HUES64 (cell line): Measurements from ENCODE around the gene SPATS2L.

ENCODE experiments used
- H3K27ac ChIP-seq: 2 replicates; pipeline ENCODE4 v1.7.0; 2013; ENCODE audit warnings: low read depth, low read length, inconsistent platforms
- H3K27me3 ChIP-seq: 2 replicates; pipeline ENCODE4 v1.6.1; 2013; ENCODE audit warnings: mild to moderate bottlenecking, low read length; ENCODE audit not compliant: insufficient read depth
- H3K36me3 ChIP-seq: 2 replicates; pipeline ENCODE4 v1.6.1; 2013; ENCODE audit warnings: mild to moderate bottlenecking, low read length; ENCODE audit not compliant: insufficient read depth
- H3K4me1 ChIP-seq: 2 replicates; pipeline ENCODE4 v1.6.1; 2013; ENCODE audit warnings: mild to moderate bottlenecking, low read length, moderate library complexity; ENCODE audit not compliant: insufficient read depth
- H3K4me3 ChIP-seq: 2 replicates; pipeline ENCODE4 v1.5.1; 2013; ENCODE audit warnings: mild to moderate bottlenecking, low read length, moderate library complexity
- H3K9ac ChIP-seq: 2 replicates; pipeline ENCODE4 v1.6.1; 2013; ENCODE audit warnings: mild to moderate bottlenecking, low read depth, low read length
- H3K9me3 ChIP-seq: 2 replicates; pipeline ENCODE4 v1.6.1; 2013; ENCODE audit warnings: low read depth, low read length; ENCODE audit not compliant: insufficient read depth
- WGBS: fragments of 150-250, 120-280 bp; methylation state at CpG from one replicate; pipeline ENCODE4 v1.1.7; 2013; ENCODE audit warnings: missing lambda C conversion rate; 5-methylcytosine and 5-hydroxymethylcytosine counted together

Gene SPATS2L

GRCh38 chr2:200523158-200523557 lies 216.7 kb downstream of the SPATS2L start:
- WGBS, result 89% methylated on average over 3 of the region's 3 CpGs
- Histone ChIP-seq H3K27ac (no peak overlapping the region), H3K27me3 (peaks cover 39% of the 10 kb centered on the region), H3K4me1 (peaks cover 8% of the 10 kb centered on the region), H3K36me3 (no peaks in the 10 kb centered on the region), H3K4me3 (no peak overlapping the region), H3K9me3 (no peaks in the 10 kb centered on the region), H3K9ac (no peak overlapping the region)

GRCh38 chr2:200523604-200524003 lies 217.1 kb downstream of the SPATS2L start:
- Histone ChIP-seq H3K4me1 (peaks cover 8% of the 10 kb centered on the region), H3K9ac (no peak overlapping the region), H3K27ac (no peak overlapping the region), H3K4me3 (no peak overlapping the region), H3K9me3 (no peaks in the 10 kb centered on the region), H3K27me3 (peaks cover 39% of the 10 kb centered on the region), H3K36me3 (no peaks in the 10 kb centered on the region)
- 80% methylated on average over 1 of the region's 2 CpGs for WGBS

DNA sequence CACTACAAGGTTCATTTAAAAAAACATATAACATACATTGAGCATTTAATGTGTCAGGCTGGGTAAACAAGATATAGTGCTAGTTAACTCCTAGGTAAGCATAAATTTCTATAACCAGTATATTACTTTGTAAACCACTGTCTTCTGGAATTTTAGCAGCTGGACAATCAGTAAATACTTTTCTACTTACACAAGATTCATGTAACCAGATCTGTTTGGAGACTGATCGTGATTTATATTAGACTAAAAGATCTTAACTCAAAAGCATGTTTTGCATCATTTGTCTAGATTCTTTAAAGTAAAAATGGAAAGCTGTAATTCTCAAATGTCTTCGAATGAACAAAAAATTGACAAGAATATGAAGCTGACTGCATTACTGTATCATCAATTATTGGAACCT lies 218.6 kb downstream of the SPATS2L start:
- H3K4me3 ChIP-seq, result no peak overlapping the region
- H3K4me1 ChIP-seq, result peaks cover 8% of the 10 kb centered on the region
- no peak overlapping the region for H3K9ac ChIP-seq
- no peak overlapping the region for H3K27ac ChIP-seq
- H3K9me3 ChIP-seq, result no peaks in the 10 kb centered on the region
- no peaks in the 10 kb centered on the region for H3K36me3 ChIP-seq
- WGBS, result 100% methylated on average over 1 of the region's 2 CpGs
- peaks cover 31% of the 10 kb centered on the region for H3K27me3 ChIP-seq

DNA sequence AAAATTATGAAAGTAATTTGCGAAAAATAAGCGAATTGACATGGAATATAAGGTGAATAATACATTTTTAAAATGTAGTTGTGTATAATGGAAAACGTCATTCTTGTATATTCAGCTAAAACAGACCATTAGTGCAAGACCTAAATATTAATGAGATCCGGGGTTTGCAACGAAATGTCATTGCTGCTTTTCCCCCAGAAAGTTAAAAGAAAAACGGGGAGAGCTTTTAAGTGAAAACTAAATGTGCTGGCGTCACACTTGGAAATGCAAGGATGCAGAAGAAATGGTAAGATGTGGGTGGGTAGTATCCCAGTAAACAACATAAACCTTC lies 219.0 kb downstream of the SPATS2L start:
- H3K27me3 ChIP-seq, result peaks cover 27% of the 10 kb centered on the region
- 46% methylated on average over 7 of the region's 7 CpGs for WGBS
- H3K4me3 ChIP-seq, result peak overlapping the region; percentile 89
- peaks cover 8% of the 10 kb centered on the region for H3K4me1 ChIP-seq
- H3K9me3 ChIP-seq, result no peaks in the 10 kb centered on the region
- H3K36me3 ChIP-seq, result no peaks in the 10 kb centered on the region
- H3K9ac ChIP-seq, result no peak overlapping the region
- H3K27ac ChIP-seq, result no peak overlapping the region

- H3K27me3 ChIP-seq, result peaks cover 24% of the 10 kb centered on the region
- H3K4me1 ChIP-seq, result peaks cover 8% of the 10 kb centered on the region
- peak within 1 kb of the TSS; percentile 68 for H3K9ac ChIP-seq
- peak within 1 kb of the TSS; percentile 1; the same call in 1 of the 2 replicates for H3K27ac ChIP-seq
- peak within 1 kb of the TSS; percentile 89 for H3K4me3 ChIP-seq
- H3K36me3 ChIP-seq, result no peaks in the 10 kb centered on the region
- H3K9me3 ChIP-seq, result no peaks in the 10 kb centered on the region
- under 1% methylated on average over 56 of the region's 56 CpGs for WGBS
These were observed 219.6 kb downstream of the SPATS2L start, which contains the start of gene SGO2 for GRCh38 chr2:200525882-200526651. Gene SGO2, plus strand, starts transcription at chr2:200526207. Its CDS starts 6,769 bp downstream, at chr2:200532976.

GRCh38 chr2:200528228-200528627 lies 221.7 kb downstream of the SPATS2L start:
- Histone ChIP-seq H3K4me3 (no peak overlapping the region), H3K36me3 (peaks cover 3% of the 10 kb centered on the region), H3K9ac (no peak overlapping the region), H3K27me3 (peaks cover 10% of the 10 kb centered on the region), H3K4me1 (peaks cover 8% of the 10 kb centered on the region), H3K27ac (no peak overlapping the region), H3K9me3 (no peaks in the 10 kb centered on the region)
- 94% methylated on average over 2 of the region's 3 CpGs for WGBS
